HG03575 (cell line): ENCODE measurements around the gene SFRP2.
A peak's percentile ranks its signal among the peaks of the same experiment; 100 is the strongest.

Source experiments
- ATAC-seq: cut with Tn5 transposase; IDR thresholded peaks from one replicate; pipeline ENCODE4 v1.9.1; 2021; ENCODE audit not compliant: unreplicated experiment, insufficient number of reproducible peaks, low FRiP score; ENCODE audit errors: extremely low read depth

Gene SFRP2

GRCh38 chr4:153780221-153780620, 8.7 kb downstream of the SFRP2 start:
- ATAC-seq, result no peak

GRCh38 chr4:153778383-153778782, 10.5 kb downstream of the SFRP2 start:
- ATAC-seq, result no peak

- no peak for ATAC-seq
These were observed 11.5 kb downstream of the SFRP2 start for GRCh38 chr4:153777421-153777820.

- ATAC-seq, result no peak
These were observed 12.3 kb downstream of the SFRP2 start for GRCh38 chr4:153776601-153777000.

- no peak for ATAC-seq
These were observed 15.6 kb downstream of the SFRP2 start for GRCh38 chr4:153773236-153773690.

GRCh38 chr4:153771046-153771445, 17.8 kb downstream of the SFRP2 start:
- ATAC-seq, result no peak

GRCh38 chr4:153766758-153767157, 22.1 kb downstream of the SFRP2 start:
- ATAC-seq, result no peak

- no peak for ATAC-seq
These were observed 23.0 kb downstream of the SFRP2 start for GRCh38 chr4:153765894-153766293.

GRCh38 chr4:153764601-153765368, 24.1 kb downstream of the SFRP2 start:
- no peak for ATAC-seq

- ATAC-seq, result no peak
These were observed 25.5 kb downstream of the SFRP2 start for GRCh38 chr4:153763404-153763803.

GRCh38 chr4:153759407-153760316, 29.2 kb downstream of the SFRP2 start, which contains the start of gene RNF175:
Gene RNF175 (minus strand): TSS chr4:153760024. CDS start chr4:153759862, 162 bp downstream.
- no peak for ATAC-seq

GRCh38 chr4:153758688-153759406, 30.0 kb downstream of the SFRP2 start:
- ATAC-seq, result no peak

GRCh38 chr4:153758136-153758535, 30.7 kb downstream of the SFRP2 start:
- ATAC-seq, result no peak

- ATAC-seq, result no peak
These were observed 31.5 kb downstream of the SFRP2 start for GRCh38 chr4:153757407-153757806.

- ATAC-seq, result no peak
These were observed 33.7 kb downstream of the SFRP2 start for GRCh38 chr4:153755186-153755585.

- peak; percentile 74 for ATAC-seq
These were observed 38.6 kb downstream of the SFRP2 start for GRCh38 chr4:153750197-153750817.

GRCh38 chr4:153748378-153748777, 40.5 kb downstream of the SFRP2 start:
- no peak for ATAC-seq

GRCh38 chr4:153747406-153747955, 41.4 kb downstream of the SFRP2 start:
- ATAC-seq, result no peak

- no peak for ATAC-seq
These were observed 43.2 kb downstream of the SFRP2 start for GRCh38 chr4:153745651-153746050.
